DMS 273 (cell line): ENCODE measurements around the gene BCAS4.

Source experiments
- DNase-seq: peaks from one replicate; lab custom pipeline; 2025; ENCODE audit not compliant: unreplicated experiment; lab: John Stamatoyannopoulos, UW

BCAS4 gene

DNA sequence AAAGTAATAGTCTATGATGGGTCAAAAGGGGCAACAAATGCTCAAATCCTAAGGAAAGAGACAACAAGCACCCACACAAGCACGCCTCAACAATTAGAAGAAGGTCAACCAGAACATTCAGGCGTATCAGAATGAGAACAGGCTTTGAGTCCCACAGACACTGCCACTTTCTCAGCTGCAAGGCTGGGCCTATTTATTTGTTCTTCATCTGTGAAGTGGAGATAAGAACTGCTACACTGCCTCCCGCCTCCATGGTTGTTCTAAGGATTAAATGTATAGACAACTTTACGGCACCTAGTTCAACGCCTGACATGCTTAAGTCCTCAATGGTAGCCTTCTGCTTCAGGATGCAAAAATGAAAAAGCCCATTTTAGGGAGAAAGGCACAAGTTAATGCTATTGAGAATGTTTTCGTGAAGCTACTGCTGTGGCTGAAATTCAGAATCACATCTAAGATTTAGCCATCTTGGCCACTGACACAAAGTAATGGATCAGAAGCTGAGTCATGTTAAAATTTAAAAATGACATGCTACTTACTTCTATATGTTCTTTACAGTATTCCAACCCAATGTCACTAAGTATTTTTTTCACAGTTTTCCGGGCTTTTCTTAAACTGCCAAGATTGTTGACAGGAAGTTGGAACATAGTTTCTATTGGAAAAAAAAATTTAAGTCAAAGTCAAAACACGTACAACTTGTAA, 108.6 kb downstream of the BCAS4 start:
- DNase-seq: no peak

DNA sequence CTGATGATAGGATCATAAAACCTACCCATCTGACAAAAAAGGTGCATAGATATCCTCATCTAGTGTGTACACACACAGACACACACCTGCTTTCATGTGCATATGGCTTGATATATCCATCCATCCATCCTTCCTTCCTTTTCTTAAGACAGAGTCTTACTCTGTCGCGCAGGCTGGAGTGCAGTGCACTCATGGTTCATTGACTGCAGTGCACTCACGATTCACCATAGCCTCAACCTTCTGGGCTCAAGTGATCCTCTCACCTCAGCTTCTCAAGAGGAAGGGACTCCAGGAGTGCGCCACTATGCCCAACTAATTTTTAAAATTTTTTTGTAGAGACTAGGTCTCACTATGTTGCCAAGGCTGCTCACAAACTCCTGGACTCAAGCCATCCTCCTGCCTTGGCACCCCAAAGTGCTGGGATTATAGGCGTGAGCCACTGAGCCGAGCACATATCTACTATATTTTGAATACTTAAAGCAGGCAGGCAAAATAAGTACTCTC, 109.3 kb downstream of the BCAS4 start:
- DNase-seq: no peak

- no peak for DNase-seq
Measured at GRCh38 chr20:50909413-50909812, 114.6 kb downstream of the BCAS4 start.

GRCh38 chr20:50911030-50911429, 116.2 kb downstream of the BCAS4 start:
- DNase-seq: no peak

GRCh38 chr20:50911716-50912115, 116.9 kb downstream of the BCAS4 start:
- no peak for DNase-seq

GRCh38 chr20:50913690-50914375, 119.0 kb downstream of the BCAS4 start:
- peak; percentile 78 for DNase-seq

GRCh38 chr20:50915424-50915823, 120.6 kb downstream of the BCAS4 start:
- DNase-seq: no peak

GRCh38 chr20:50916257-50916656, 121.4 kb downstream of the BCAS4 start:
- peak; percentile 50 for DNase-seq

- no peak for DNase-seq
Measured at GRCh38 chr20:50916934-50917333, 122.1 kb downstream of the BCAS4 start.

- DNase-seq: peak; percentile 32
Measured at GRCh38 chr20:50918403-50918802, 123.5 kb downstream of the BCAS4 start.

- peak; percentile 57 for DNase-seq
Measured at GRCh38 chr20:50919567-50919966, 124.7 kb downstream of the BCAS4 start.

DNA sequence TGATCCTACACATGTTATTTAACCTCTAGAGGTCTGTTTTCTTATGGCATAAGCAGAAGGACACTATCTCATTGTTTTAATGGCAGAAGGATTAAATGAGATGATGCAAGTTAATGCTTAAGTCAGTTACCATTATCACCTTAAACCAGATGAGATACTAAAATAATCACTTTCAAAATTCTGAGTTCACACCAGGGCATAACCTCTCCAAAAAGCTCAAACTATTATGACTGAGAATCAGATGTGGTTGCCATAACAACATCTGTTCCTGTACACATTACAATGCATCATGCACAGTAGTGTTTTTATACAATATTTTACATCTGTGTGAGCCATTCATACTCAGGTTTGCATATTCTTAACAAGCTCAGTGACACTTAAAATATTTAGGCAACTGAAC, 126.1 kb downstream of the BCAS4 start:
- peak; percentile 32 for DNase-seq

- no peak for DNase-seq
Measured at GRCh38 chr20:50921803-50922501, 127.1 kb downstream of the BCAS4 start.

DNA sequence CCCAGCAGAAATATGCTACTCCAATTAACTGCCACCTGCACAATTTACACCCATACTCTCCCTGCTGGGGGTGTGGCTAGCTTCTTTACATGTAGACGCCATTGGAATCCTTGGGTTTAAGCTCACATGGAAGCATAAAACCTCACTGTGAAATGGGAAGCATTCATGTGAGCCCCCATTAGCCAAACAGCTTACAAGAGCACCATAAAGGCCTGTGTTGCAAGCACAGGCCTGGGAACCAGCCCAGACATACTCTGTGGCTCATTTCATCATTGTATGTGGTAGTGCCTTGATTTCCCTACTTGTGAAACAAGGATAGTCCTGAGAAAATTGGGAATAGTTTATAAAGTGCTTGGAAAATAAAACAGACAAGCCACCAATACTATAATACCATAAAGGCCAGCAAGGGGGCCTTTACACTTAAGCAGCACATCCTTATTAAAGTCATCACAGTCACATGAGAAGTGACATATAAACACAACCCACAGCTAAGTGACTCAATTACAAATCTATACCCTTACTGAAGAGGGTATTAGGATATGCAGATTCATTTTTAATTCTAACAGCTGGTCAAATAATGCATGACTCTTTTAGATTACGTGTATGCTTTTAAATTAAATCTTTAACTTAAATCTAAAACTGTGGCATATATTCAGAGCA, 129.5 kb downstream of the BCAS4 start:
- no peak for DNase-seq

- DNase-seq: no peak
Measured at GRCh38 chr20:50926530-50926929, 131.7 kb downstream of the BCAS4 start.
